Right renal pelvis (tissue), 4 donors: ENCODE results near the gene DGKG. TPM values are rescaled to one million over a fixed set of nuclear protein-coding genes. Genes with fewer than 3 reads are reported as not detected.

Source experiments
- DNase-seq, 4 donors: peaks; one replicate each; pipeline ENCODE4 v3.0.0-alpha.2; 2013; ENCODE audit warnings: low read depth in 4 of 4, low spot score in 3 of 4, missing footprints in 1 of 4
- polyA plus RNA-seq, 4 donors: library from polyadenylated mRNA; unstranded; fragments of 120-200 nt; gene quantifications; one replicate each; pipeline ENCODE4 v1.2.1, GENCODE V29; 2013; ENCODE audit not compliant: insufficient read length in 4 of 4

The DGKG gene
- polyA plus RNA-seq, 4 donors: 0.51 to 1.1 (median 0.73) TPM

DNA sequence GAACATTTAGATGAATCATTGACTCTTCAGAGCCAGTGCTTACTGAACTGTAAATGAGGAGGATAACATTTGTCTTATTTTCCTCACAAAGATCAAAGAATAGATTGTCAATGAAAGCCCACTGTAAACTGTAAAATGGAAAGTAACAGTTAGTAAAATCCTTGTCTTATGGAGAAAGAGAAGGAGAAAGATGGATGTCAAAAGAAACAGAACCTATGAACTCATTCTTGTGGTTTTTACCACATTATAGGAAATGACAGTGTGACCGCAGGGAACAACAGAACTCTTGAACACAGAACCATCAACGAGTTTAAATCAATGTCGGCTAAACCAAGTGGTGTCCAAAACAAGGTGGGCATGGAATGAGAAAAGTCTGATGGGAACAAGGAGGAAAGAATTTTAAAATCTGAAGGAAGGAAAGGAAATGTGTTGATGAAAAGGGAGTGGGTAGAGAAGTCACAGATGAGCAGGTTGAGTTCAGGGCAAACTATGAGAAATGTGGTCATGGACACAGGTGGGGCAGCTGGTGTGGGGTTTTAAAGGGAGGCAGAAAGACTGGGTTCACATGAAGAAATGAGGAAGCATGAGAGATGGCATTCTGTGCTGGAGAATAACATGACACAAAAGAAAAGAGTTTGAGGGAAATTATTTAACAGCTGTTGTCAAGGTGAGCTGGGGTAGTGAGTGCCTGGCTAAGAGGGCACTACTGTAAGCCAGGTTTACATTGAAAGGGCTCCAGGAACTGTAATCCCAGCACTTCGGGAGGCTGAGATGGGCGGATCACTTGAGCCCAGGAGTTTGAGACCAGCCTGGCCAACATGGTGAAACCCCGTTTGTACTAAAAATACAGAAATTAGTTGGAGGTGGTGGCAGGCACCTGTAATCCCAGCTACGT is 210.7 kb downstream of the DGKG start:
- no peak for DNase-seq

DNA sequence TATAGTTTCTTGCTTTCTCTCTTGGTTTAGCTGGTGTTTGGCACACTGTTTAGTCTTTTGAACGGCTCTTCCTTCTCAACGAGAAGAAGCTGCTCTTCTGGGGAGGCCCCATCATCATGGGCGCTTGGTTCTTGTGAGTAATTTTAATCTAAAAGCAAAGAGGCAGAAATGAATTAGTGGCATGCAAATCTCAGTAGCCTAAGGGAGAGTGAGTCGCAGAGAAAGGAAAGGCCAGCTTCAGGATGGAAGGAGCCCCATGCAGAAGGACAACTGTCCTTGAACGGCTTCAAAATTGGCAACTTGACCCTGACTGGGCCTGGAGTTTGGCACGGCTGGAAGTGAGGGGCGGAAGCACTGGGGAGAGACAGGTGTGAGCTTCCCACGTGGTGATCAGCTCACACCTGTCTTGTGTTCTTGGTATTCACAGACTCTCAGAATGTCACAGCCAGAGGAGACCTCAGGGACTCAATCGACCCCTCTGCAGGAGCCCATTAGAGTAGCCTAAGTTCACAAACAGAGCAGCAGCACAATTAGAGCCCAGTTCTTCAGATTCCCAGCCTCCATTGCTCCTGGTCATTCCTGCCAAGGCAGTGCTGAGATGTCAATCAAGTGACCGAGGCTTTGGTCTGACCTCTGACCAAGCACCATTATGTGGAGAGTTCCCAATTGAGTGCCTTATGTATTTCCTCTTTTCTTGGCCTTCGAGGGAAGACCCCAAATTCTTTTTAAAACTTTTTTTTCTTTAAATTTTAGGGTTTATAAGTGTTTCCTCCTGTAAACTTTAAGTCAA is 211.8 kb downstream of the DGKG start:
- no peak for DNase-seq

DNA sequence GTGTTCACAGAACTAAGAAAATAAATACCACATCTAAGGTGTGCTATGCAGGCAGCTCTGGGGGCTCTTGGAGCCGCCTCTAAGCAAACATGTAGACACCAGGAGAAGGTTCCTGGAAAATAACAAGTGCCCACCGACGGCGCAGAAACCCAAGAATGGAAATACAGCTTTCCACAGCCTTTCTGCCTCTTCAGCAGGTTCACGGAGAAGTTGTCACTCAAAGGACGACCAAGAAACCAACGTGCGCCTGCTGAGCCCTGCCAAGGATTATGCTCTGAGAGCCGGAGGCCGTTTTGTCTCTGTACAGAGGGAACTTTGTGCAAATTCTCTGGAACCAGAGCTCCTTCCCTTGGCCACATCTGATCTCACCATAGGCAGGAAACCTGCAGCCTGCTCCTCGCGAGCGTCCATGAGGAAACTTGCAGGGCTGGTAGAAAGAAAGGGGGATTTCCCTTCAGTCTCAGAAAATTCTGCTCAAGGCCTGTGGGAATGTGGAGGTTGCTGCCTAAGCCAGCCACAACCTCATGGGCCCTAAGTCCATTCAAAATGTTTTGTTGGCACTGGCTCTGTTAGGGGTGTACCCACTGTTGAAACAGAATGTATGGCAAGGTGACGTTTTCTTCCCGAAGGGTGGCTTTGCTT is 212.6 kb downstream of the DGKG start:
- DNase-seq: no peak

DNA sequence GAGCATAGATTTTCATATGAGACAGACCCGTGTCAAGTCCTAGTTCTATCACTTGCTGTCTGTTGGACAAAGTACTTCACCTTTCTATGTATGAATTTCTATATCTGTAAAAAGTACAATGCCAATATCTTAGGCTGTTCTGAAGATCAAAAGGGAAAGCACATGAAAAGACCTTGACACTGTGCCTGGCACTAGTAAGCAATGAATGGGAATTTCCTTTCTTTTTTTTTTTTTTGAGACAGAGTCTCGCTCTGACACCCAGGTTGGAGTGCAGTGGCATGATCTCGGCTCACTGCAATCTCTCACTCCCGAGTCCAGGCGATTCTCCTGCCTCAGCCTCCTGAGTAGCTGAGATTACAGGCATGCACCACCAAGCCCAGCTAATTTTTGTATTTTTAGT is 217.8 kb downstream of the DGKG start:
- DNase-seq: no peak

DNA sequence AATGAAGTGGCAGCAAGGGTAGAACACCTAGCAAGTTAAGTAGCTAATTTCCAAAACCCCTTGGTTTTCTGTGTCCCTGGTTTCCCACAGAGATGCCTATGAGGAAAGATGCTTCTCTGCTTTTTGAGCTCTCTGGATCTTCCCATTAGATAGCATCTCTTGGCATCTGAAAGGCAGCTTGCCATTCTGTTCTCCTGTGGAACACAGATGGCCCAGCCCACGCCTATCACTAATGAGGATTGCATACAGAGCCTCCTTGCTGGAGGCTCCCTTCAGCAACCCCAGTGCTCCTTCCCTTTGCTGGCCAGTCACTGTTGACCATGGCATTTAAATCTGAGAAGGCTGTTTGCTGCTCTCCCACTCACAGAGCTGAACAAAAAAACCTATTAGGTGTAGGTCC is 218.8 kb downstream of the DGKG start:
- no peak for DNase-seq

DNA sequence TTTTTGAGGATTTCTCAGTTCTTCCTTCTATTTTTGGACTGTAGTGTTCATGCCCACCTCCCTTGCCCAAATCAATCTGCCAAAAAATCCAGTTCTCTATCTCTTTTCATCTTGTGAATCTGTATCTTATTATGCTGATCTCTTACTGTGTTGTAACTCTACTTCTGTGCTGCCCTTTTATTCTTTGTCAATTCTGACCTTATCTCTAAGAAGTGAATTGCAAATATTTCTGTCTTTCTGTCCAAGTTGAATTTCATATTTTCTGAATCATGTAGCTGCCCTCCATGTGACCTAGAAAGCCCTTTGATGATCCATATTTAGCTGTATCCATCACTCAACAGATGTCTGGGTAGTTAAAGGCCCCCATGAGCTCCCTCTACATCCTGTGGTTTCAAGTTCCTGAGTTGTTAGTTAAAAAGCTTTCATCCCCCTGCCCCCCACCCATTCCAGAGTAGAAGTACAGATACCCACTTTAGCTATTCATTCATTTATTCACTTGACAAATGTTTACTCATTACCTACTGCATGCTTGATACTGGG is 219.6 kb downstream of the DGKG start:
- no peak for DNase-seq

DNA sequence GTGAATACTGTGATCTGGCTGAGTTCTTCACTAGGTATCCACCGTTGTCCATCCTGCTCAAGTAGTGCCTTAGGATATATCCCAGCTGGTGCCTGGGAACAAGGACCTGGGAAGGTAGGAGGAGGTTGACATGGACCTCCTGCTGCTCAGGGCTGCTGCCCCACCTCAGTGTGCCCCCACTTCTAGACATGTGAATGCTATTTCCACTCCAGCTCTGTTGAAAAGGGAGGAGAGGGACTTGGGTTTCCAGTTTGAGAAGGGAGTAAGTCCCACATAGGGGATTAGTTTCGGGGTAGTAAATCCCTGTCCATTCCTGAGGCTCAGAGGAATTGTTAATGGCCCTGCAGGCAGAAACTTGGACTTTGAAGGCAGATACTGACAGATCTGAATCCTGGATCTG is 220.2 kb downstream of the DGKG start:
- no peak for DNase-seq

DNA sequence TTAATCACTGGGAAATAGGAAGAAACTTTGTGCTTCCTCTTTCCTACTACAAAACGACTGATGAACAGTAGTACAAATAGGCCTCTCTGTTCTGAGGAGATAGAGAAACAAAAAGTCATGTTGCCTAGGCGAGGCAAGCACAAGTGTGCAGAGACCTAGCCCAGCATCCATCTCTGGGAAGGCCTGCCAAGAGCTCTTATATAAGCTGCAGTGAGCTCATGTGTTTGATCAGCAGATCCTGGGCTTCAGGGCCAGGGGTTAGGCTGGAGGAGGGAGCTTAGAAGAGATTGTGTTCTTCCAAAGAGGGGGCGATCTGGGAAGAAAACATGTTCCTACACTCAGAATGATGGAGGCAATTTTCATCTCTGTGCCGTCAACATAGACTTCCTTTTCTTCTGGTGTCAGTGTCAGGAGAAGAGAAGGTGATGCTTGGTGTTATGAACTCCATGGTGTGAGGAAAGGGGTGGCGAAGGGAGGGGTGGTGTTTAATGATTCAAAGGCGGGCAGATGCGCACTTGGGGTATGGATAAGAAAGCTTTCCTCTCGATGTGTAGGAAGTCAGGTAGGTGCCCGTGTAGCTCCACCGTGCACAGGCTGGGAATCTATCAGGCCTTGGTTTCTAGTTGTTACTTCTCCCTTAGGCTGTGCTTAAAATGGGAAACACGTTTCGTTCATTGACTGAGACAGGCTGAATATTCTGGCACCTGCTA is 223.6 kb downstream of the DGKG start:
- DNase-seq: no peak

DNA sequence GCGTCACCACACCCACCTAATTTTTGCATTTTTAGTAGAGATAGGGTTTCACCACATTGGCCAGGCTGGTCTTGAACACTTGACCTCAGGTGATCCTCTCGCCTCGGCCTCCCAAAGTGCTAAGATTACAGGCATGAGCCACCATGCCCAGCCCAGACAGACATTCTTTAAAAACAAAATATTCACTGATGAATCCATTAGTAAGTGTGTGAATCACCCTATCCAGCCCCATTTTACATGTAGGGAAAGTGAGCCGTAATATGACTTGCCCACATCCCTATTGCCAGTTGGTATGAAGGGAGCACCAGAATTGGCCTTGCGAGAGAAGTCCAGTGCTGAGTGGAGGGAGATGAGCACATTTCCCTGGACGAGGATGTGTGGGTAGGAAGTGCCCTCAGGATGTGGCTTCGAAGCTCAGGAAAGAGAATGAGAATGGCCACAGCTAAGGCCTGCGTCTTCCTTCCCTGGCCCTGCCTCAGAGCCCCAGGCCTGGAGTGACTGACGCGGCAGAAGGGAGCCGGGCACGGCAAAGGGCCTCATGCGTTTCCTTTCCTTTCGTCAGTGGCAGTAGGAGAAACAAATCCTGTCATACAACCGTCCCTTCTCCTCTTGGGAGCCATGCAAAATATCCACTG is 224.9 kb downstream of the DGKG start:
- no peak for DNase-seq

DNA sequence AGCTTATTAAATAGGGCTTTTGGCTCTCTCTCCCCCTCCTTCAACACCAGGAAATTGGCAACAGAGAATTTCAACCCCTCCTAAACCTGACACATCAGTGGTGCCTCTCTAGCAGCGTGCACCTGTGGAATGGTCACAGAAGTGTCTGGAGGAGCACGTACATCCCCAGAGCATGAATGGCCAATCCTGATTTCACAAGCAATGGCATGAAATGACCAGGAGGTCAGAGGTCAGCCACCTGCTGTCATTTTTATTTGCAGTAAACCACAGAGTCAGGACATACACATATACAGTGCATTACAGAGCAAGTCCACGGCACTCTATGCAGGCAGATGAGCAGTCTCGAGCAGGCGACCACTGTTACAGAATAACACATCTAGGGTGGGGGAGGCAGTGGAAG is 228.1 kb downstream of the DGKG start:
- DNase-seq: no peak

DNA sequence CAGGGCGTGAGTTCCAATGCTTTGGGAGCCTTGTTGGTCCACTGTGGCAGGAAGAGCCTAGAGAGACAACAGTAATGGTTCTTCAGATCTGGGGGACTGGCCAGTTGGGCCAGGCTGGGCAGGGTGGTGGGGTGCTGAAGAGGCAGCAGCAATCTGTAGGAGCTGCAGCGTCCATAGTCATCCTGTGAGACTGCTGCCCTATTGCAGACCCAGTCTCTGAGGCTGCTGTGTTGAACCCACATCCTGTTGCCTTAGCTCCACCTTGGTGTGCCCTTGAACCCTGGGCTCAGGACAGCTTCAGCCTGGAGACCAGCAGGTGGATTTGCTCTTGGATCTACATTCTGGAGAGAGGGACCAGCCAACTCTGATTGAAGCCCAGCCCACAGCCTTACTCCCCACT is 229.5 kb downstream of the DGKG start:
- DNase-seq: no peak

DNA sequence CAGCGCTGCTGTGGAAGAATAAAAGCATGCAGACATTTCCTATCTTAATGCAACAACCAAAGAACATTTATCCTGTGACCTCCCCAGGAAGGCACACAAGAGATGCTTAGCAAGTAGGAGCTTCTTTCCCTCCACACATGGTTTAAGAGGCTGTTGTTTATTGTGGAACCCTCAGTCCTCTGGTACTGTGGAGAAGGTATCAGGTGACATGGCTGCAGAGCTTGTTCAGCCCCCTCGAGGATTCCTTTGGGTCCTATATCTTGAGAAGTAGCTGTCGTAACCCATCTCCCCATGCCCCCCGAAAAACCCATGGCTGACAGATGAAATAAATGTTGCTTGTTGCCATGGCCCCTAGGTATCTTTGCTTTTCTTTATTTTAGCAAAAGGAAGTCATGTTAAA is 232.8 kb downstream of the DGKG start:
- DNase-seq: no peak

DNA sequence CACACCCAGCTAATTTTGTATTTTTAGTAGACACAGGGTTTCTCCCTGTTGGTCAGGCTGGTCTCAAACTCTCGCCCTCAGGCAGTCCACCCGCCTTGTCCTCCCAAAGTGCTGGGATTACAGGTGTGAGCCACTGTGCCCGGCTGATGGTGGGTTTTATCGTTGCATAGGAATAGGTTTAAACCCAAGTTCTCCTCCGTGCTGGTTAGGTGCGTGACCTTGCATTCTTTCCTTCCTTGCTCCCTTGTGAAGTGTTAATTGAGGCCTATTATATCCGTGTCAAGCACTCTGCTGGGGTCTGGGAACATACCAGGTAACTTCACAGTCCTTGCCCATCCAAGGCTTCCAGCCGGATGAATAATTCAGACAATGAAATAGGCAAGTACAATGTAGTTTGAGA is 233.9 kb downstream of the DGKG start:
- no peak for DNase-seq

DNA sequence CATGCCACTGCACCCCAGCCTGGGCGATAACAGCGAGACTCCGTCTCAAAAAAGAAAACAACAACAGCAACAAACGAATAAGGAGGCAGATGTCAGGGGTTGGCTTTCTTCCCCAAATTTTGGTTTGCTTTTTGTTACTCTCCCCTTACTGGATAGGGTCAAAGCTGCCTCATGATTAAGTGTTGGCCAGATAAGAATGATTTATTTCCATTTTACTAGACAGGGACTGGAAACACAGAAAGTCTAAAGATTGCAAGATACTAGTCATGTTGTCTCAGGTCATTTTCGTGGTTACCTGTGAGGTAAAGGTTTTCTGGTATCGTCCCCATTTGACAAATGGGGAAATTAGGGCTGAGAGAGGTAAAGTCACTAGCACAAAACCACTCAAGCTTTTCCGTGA is 234.6 kb downstream of the DGKG start:
- DNase-seq: no peak

DNA sequence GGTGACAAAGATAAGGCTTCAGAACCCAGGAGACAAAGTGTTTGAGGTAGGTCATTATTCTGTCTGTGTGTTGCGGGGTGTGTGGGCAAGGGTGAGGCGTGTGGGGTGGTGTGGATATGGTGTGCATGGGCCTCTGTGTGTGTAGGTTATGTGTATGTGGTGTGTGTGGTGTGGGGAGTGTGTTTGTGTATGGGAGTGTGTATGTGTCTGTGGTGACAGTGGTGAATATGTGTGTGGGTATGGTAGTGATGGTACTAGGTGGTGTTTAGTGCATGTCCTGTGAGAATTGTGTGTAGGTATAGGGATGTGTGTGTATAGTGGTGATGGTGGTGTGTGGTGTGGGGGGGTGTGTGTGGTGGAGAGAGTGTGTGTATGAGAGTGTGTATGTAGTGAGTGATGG is 236.9 kb downstream of the DGKG start:
- DNase-seq: no peak

DNA sequence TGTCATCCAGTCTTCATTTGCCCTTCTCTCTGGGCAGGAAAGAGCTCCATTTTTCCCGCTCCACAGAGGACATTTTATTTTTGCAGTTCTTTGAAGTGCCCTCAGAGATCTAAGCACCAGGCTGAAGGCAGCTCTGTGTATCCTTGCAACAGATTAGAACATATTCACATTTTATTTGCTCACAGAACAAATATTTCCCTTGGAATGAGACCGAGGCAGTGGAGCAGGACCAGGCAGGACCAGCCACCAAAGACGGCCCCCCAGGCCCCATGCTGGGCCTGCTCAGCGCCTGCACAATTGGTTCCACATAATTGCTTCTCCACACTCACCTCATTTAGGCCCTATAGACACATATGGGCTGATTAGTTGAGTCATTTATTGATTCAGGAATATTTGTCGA is 237.4 kb downstream of the DGKG start:
- DNase-seq: no peak

DNA sequence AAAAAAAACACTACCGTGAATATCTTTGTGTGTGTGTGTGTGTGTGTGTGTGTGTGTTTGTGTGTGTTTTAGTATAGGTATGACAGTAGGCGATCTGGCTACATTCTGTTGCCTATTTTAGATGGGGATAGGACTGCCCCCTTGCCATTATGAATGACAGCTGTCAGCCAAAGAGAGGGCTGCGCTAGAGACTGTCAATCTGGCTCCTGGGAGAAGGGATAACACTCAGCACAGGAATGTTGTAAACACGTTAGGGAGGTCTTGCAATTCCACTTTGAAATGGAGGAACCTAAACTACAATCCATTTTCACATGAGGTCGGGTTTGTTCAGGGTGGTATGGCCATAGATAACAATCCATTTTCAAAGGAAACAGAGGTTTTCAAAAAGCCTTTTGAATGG is 239.0 kb downstream of the DGKG start:
- no peak for DNase-seq

DNA sequence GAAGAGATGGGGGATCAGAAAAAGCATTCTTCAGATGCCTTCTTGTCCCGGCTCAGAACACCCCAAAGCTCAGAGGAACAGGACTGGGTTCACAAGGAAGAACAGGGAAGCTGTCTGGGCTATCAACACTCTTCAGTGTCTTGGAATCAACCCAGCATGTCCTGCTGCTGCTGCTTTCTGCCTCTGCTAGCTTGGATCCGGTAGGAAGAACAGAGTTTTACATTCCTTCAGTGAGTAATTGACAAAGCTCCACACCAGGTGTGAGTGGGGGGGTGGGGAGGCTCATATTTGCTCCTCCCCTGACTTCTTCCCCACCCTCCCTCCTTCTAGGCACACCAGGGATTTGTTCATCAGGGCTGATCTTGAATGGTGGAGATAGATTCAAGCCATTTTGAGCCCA is 240.1 kb downstream of the DGKG start:
- no peak for DNase-seq

DNA sequence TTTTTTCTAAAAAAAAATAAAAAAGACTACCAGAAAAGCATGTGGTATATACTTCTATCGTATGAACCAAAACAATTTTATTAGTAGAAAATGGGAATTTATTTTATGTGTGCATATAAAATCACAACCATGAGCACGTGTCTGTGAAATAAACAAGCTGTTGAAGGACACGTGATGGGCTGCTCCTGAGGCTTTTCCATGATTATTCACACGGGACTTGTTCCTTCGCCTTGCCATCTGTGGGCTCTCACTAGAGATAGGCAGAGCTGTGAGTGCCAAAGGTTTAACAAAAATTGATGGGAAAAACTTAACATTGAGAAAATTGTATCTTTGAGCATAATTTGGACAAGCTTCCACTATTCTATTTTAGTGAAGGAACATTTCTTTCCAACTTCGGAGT is 240.8 kb downstream of the DGKG start:
- DNase-seq: no peak

DNA sequence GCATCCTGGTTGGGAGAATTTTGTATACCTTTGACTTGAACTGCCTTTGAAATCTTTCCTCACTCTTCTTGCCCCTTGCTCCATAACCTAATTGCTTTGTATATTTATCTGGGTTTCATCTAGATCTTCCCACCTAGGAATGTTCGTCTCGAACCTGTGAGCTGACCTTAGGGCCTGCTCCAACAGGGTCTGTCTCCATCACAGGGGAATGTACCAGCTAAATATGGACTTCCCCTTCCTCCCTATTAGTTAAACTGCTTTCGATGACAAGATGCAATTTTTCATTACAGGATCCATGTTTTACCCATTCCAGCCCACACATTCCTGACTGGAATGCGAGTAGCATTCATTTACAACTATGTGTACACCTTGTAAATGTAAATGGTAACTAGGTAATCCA is 242.5 kb downstream of the DGKG start:
- no peak for DNase-seq
